ENCODE results near the gene GPR22.

- TF ChIP-seq POLR2AphosphoS5 (IDR thresholded peaks at IDR 0.05; ENCODE audit: low read depth, low read length) (no peak), CTCF (IDR thresholded peaks at IDR 0.05; ENCODE audit: control extremely low read depth in 1 of 3, insufficient read depth in 1 of 3, low read depth in 1 of 3, low read length in 3 of 3) (no peak), KDM1A (IDR thresholded peaks at IDR 0.05; ENCODE audit: borderline replicate concordance, low read length) (no peak)
Measured at GRCh38 chr7:107439025-107439424, 30.8 kb upstream of the GPR22 start.

Measured in H1 (cell line).